Measurements from ENCODE around the gene AFP.

AFP gene

DNA sequence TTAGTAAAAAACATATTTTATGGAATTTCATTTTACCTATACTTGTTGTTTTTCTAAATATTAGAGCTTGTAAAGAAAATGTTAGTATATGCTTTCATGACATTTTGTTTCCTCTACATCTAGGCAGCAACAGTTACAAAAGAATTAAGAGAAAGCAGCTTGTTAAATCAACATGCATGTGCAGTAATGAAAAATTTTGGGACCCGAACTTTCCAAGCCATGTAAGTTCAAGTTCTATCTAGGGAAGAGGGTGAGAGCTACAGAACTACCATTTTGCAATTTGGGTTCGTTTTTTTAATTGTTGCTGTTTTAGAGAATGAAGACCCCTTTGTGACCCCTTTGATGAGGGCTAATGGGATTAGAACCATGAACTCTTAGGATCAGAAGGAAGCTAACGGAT lies 7.2 kb downstream of the AFP start:
- Histone ChIP-seq H3K9ac (ENCODE audit: low read depth, low read length) (no peak overlapping the region), H3K4me3 (ENCODE audit: low read depth, low read length) (no peak overlapping the region), H3K9me3 (ENCODE audit: control insufficient read depth, insufficient read depth, low read length) (no peaks in the 10 kb centered on the region), H3K4me1 (ENCODE audit: control insufficient read depth, insufficient read depth, low read length) (no peaks in the 10 kb centered on the region), H3K36me3 (ENCODE audit: control insufficient read depth, insufficient read depth, low read length) (no peaks in the 10 kb centered on the region), H3K27me3 (ENCODE audit: control insufficient read depth, insufficient read depth, low read length) (no peaks in the 10 kb centered on the region)

- Histone ChIP-seq H3K9me3 (ENCODE audit: control insufficient read depth, insufficient read depth, low read length) (no peaks in the 10 kb centered on the region), H3K27me3 (ENCODE audit: control insufficient read depth, insufficient read depth, low read length) (no peaks in the 10 kb centered on the region), H3K9ac (ENCODE audit: low read depth, low read length) (no peak overlapping the region), H3K4me3 (ENCODE audit: low read depth, low read length) (no peak overlapping the region), H3K4me1 (ENCODE audit: control insufficient read depth, insufficient read depth, low read length) (peaks cover 9% of the 10 kb centered on the region), H3K36me3 (ENCODE audit: control insufficient read depth, insufficient read depth, low read length) (no peaks in the 10 kb centered on the region)
These were observed 9.6 kb downstream of the AFP start for GRCh38 chr4:73445383-73446335.

GRCh38 chr4:73446336-73446938 lies 10.4 kb downstream of the AFP start:
- no peaks in the 10 kb centered on the region for H3K36me3 ChIP-seq (ENCODE audit: control insufficient read depth, insufficient read depth, low read length)
- H3K4me1 ChIP-seq (ENCODE audit: control insufficient read depth, insufficient read depth, low read length), result peaks cover 14% of the 10 kb centered on the region
- no peak overlapping the region for H3K4me3 ChIP-seq (ENCODE audit: low read depth, low read length)
- no peaks in the 10 kb centered on the region for H3K27me3 ChIP-seq (ENCODE audit: control insufficient read depth, insufficient read depth, low read length)
- no peak overlapping the region for H3K9ac ChIP-seq (ENCODE audit: low read depth, low read length)
- H3K9me3 ChIP-seq (ENCODE audit: control insufficient read depth, insufficient read depth, low read length), result no peaks in the 10 kb centered on the region

DNA sequence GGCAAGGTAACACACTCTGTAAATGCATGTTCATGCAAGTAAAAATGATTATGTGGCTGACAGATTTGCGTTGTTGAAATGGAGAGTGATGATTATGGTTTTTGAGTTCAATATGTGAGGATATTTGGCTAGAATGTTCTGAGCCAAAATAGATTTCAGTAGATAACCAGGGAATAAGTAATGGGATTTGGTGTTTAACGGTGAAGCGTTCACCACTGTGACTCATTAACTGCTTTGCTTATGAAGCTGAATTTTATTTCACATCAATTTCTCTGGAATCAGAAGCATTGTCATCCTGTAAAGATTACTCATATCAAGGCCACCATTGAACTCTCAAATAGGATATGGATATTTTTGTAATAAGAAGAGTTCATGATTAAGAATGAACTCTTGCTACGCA lies 11.7 kb downstream of the AFP start:
- H3K4me1 ChIP-seq (ENCODE audit: control insufficient read depth, insufficient read depth, low read length), result peaks cover 25% of the 10 kb centered on the region
- no peak overlapping the region for H3K9ac ChIP-seq (ENCODE audit: low read depth, low read length)
- no peak overlapping the region for H3K4me3 ChIP-seq (ENCODE audit: low read depth, low read length)
- no peaks in the 10 kb centered on the region for H3K36me3 ChIP-seq (ENCODE audit: control insufficient read depth, insufficient read depth, low read length)
- no peaks in the 10 kb centered on the region for H3K9me3 ChIP-seq (ENCODE audit: control insufficient read depth, insufficient read depth, low read length)
- no peaks in the 10 kb centered on the region for H3K27me3 ChIP-seq (ENCODE audit: control insufficient read depth, insufficient read depth, low read length)

DNA sequence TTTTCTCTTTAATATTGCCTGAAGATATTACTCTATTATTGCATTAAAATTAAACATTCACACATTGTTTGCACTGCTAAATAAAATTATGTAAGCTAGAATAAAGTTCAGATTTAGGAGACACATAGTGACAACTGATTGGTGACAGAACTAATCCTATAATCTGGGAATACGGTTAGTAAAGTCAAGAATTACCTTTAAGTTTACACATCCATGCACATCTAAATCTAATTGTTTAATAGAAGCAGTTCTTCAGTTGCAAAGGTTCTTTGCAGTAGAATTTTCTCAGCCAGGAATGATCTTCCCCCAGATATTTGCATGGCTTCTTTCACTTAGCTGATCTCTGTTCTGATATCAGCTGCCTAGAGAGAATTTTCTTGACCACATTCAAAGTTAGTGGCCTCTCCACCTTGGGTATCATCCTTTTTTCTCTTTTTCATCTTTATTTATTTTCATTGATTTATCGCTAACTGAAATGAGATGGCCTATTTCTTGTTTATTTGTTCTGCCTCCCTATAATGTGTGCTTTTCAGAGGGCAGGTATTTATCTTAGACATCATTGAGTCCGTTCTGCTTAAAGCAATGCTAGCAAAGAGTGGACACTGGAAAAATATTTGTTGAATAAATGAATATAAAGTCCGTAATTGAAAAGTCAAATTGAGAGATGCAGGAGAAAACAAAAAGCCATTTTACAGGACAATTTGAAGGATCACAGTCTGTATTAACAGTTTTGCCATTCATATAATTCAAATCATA lies 12.6 kb downstream of the AFP start:
- no peak overlapping the region for H3K9ac ChIP-seq (ENCODE audit: low read depth, low read length)

GRCh38 chr4:73450398-73451004 lies 14.5 kb downstream of the AFP start:
- Histone ChIP-seq H3K36me3 (ENCODE audit: control insufficient read depth, insufficient read depth, low read length) (no peaks in the 10 kb centered on the region), H3K4me1 (ENCODE audit: control insufficient read depth, insufficient read depth, low read length) (peaks cover 32% of the 10 kb centered on the region), H3K27me3 (ENCODE audit: control insufficient read depth, insufficient read depth, low read length) (no peaks in the 10 kb centered on the region), H3K9ac (ENCODE audit: low read depth, low read length) (no peak overlapping the region), H3K9me3 (ENCODE audit: control insufficient read depth, insufficient read depth, low read length) (no peaks in the 10 kb centered on the region), H3K4me3 (ENCODE audit: low read depth, low read length) (no peak overlapping the region)

More for the DNA sequence above, 12.6 kb downstream of the AFP start:
- Histone ChIP-seq H3K27me3 (ENCODE audit: control insufficient read depth, insufficient read depth, low read length) (no peaks in the 10 kb centered on the region), H3K9me3 (ENCODE audit: control insufficient read depth, insufficient read depth, low read length) (no peaks in the 10 kb centered on the region), H3K4me1 (ENCODE audit: control insufficient read depth, insufficient read depth, low read length) (peaks cover 31% of the 10 kb centered on the region), H3K4me3 (ENCODE audit: low read depth, low read length) (no peak overlapping the region), H3K36me3 (ENCODE audit: control insufficient read depth, insufficient read depth, low read length) (no peaks in the 10 kb centered on the region)

GRCh38 chr4:73451404-73451803 lies 15.4 kb downstream of the AFP start:
- Histone ChIP-seq H3K9ac (ENCODE audit: low read depth, low read length) (no peak overlapping the region), H3K4me3 (ENCODE audit: low read depth, low read length) (no peak overlapping the region), H3K4me1 (ENCODE audit: control insufficient read depth, insufficient read depth, low read length) (peaks cover 32% of the 10 kb centered on the region), H3K36me3 (ENCODE audit: control insufficient read depth, insufficient read depth, low read length) (no peaks in the 10 kb centered on the region), H3K27me3 (ENCODE audit: control insufficient read depth, insufficient read depth, low read length) (no peaks in the 10 kb centered on the region), H3K9me3 (ENCODE audit: control insufficient read depth, insufficient read depth, low read length) (no peaks in the 10 kb centered on the region)

- Histone ChIP-seq H3K4me1 (ENCODE audit: control insufficient read depth, insufficient read depth, low read length) (peaks cover 32% of the 10 kb centered on the region), H3K4me3 (ENCODE audit: low read depth, low read length) (no peak overlapping the region), H3K27me3 (ENCODE audit: control insufficient read depth, insufficient read depth, low read length) (no peaks in the 10 kb centered on the region), H3K9me3 (ENCODE audit: control insufficient read depth, insufficient read depth, low read length) (no peaks in the 10 kb centered on the region), H3K36me3 (ENCODE audit: control insufficient read depth, insufficient read depth, low read length) (no peaks in the 10 kb centered on the region), H3K9ac (ENCODE audit: low read depth, low read length) (no peak overlapping the region)
These were observed 16.1 kb downstream of the AFP start for GRCh38 chr4:73451981-73452747.

DNA sequence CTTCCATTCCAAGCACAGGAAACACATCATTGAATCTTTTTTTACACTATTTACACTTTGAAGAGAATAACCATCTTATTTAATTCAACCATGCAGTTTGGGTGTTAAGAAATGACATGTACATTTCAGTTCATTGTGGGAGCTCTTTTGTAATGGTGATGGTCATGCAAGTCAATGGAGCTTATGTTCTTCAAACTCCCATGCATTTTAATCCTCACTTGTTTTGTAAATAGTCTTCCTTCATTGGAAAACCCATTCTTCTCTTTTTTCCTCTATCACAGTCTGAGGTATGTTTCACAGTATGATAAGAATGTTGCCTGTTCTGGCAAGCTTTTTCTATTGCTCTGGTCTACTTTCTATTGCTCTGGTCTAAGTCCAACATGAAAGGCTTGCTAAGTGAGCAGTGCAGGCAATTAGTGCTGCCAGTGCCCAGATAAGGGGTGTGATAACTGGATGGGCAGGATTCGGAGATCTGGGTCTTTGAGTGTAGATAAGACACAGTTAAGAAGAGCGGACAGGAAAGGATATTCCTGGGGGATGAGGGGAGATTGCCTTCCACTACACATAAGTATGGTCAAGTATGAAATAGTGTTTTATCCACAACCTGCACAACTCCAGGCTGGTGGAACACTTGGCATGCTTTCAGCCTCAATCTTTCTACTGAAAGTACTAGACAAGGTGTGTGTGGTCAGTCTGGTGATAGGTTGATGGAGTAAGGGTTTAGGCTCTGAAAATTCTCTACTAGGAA lies 17.1 kb downstream of the AFP start:
- Histone ChIP-seq H3K9ac (ENCODE audit: low read depth, low read length) (no peak overlapping the region), H3K36me3 (ENCODE audit: control insufficient read depth, insufficient read depth, low read length) (no peaks in the 10 kb centered on the region), H3K9me3 (ENCODE audit: control insufficient read depth, insufficient read depth, low read length) (no peaks in the 10 kb centered on the region), H3K27me3 (ENCODE audit: control insufficient read depth, insufficient read depth, low read length) (no peaks in the 10 kb centered on the region), H3K4me1 (ENCODE audit: control insufficient read depth, insufficient read depth, low read length) (peaks cover 32% of the 10 kb centered on the region), H3K4me3 (ENCODE audit: low read depth, low read length) (no peak overlapping the region)

GRCh38 chr4:73453701-73454005 lies 17.6 kb downstream of the AFP start:
- Histone ChIP-seq H3K36me3 (ENCODE audit: control insufficient read depth, insufficient read depth, low read length) (no peaks in the 10 kb centered on the region), H3K9ac (ENCODE audit: low read depth, low read length) (no peak overlapping the region), H3K9me3 (ENCODE audit: control insufficient read depth, insufficient read depth, low read length) (no peaks in the 10 kb centered on the region), H3K27me3 (ENCODE audit: control insufficient read depth, insufficient read depth, low read length) (no peaks in the 10 kb centered on the region), H3K4me3 (ENCODE audit: low read depth, low read length) (no peak overlapping the region), H3K4me1 (ENCODE audit: control insufficient read depth, insufficient read depth, low read length) (peaks cover 32% of the 10 kb centered on the region)
